ENCODE results near the gene MYOG. TPM values are rescaled to one million over a fixed set of nuclear protein-coding genes. Genes with fewer than 3 reads are reported as not detected.

Gene MYOG
- total RNA-seq, 2 donors from 2014 or later = not detected

- Mint-ChIP-seq H3K9me3 (no peaks in the 10 kb centered on the region), H3K27me3 (peaks cover 6 to 8% of the 10 kb centered on the region in 2 donors), H3K27ac (no peak overlapping the region), H3K4me3 (no peak overlapping the region), H3K36me3 (no peaks in the 10 kb centered on the region), H3K4me1 (ENCODE audit: low read depth in 2 of 2) (peaks cover 0 to 8% of the 10 kb centered on the region in 2 donors)
- DNase-seq (ENCODE audit: low spot score) (peak; percentile 44), ATAC-seq (no peak)
Observed at GRCh38 chr1:203037509-203038190, 48.2 kb downstream of the MYOG start.

DNA sequence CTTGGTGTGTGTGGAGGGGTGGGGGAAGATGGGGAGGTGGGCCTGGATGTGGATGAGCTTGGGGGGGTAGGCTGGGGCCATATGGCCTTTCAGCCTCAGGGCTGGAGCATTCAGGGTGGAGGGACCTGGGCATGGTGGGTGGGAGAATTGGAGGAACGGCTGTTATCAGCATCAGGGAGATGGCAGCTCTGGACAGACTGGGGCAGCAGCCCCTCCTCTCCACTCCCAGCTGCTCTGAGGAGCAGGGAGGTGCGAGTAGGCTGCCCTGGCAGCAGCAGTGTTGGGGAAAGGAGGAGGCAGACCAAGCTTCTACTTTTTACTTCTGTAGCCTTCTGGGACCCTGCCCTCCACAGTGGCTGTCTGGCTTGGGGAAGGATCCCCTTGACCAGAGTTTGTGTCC lies 49.3 kb downstream of the MYOG start:
- Mint-ChIP-seq H3K27me3 (peaks cover 6 to 10% of the 10 kb centered on the region in 2 donors), H3K4me1 (ENCODE audit: low read depth in 2 of 2) (peaks cover 0 to 8% of the 10 kb centered on the region in 2 donors), H3K36me3 (no peaks in the 10 kb centered on the region), H3K4me3 (no peak overlapping the region), H3K27ac (no peak overlapping the region), H3K9me3 (no peaks in the 10 kb centered on the region)
- ATAC-seq = no peak
- DNase-seq (ENCODE audit: low spot score) = peak; percentile 26

GRCh38 chr1:203036135-203036534 lies 49.7 kb downstream of the MYOG start:
- DNase-seq (ENCODE audit: low spot score) = peak; percentile 29
- Mint-ChIP-seq H3K4me1 (ENCODE audit: low read depth in 2 of 2) (peaks cover 0 to 8% of the 10 kb centered on the region in 2 donors), H3K27me3 (peaks cover 6 to 10% of the 10 kb centered on the region in 2 donors), H3K9me3 (no peaks in the 10 kb centered on the region), H3K36me3 (no peaks in the 10 kb centered on the region), H3K27ac (no peak overlapping the region), H3K4me3 (no peak overlapping the region)
- no peak for ATAC-seq

GRCh38 chr1:203035111-203036000 lies 50.5 kb downstream of the MYOG start:
- ATAC-seq (no peak), DNase-seq (ENCODE audit: low spot score) (peak; percentile 52)
- Mint-ChIP-seq H3K4me1 (ENCODE audit: low read depth in 2 of 2) (peaks cover 0 to 8% of the 10 kb centered on the region in 2 donors), H3K4me3 (no peak overlapping the region), H3K9me3 (no peaks in the 10 kb centered on the region), H3K36me3 (no peaks in the 10 kb centered on the region), H3K27ac (no peak overlapping the region), H3K27me3 (peaks cover 6% of the 10 kb centered on the region in 2 donors)

DNA sequence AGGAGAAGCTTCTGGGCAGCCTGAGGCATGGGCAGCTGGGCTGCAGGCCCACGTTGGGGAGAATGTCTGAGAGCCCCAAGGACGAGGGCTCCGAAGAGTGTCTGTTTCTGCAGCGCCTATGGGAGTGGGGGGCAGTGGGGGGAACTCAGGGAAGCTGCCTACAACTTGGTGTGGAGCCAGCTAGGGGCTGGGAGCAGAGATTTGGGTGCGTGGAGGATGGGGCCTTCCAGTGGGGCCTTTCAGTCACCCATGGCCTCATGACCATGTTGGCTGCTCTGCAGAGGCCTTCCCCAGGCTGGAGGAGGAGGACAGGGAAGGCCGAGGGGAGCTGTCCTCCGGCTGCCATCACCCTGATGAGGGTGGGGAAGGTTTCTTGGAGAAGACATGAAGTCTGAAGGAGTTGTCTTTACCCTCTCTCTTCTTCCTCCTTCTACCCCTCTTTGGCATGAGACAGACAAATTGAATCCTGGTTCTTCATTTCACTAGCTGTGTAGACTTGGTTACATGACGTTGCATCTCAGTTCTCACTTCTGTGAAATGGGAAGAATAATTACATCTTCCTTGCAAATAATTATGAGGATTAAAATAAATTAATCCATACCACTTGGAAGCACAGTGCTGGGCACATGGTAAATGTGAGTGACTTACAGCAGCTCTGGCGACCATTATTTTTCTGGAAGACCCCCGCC lies 51.2 kb downstream of the MYOG start:
- H3K27me3 Mint-ChIP-seq = peaks cover 6% of the 10 kb centered on the region in 2 donors
- H3K27ac Mint-ChIP-seq = no peak overlapping the region
- H3K9me3 Mint-ChIP-seq = no peaks in the 10 kb centered on the region
- H3K4me3 Mint-ChIP-seq = no peak overlapping the region
- H3K36me3 Mint-ChIP-seq = no peaks in the 10 kb centered on the region
- H3K4me1 Mint-ChIP-seq (ENCODE audit: low read depth in 2 of 2) = peaks cover 0 to 8% of the 10 kb centered on the region in 2 donors
- peak; percentile 34 for DNase-seq (ENCODE audit: low spot score)
- ATAC-seq = no peak

DNA sequence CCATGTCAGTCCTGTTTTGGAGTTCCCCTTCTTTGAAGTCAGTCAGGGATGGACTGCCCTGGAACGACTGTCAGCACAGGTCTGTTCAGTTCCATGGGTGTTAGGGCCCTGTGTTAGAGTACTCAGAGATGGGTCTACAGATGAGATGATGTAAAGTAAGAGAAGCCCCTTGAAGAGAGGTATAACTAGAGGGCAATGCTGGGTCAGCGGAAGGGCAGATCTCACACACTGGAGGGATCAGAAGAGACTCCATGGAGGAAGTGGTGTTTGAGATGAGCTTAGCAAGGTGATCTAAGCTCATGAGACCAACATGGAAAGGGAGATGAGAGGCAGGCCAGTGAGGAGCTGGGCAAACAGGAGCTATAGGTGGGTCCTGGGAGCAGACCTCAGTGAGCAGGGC lies 51.9 kb downstream of the MYOG start:
- no peak for ATAC-seq
- DNase-seq (ENCODE audit: low spot score) = no peak
- Mint-ChIP-seq H3K27me3 (peaks cover under 1 to 2% of the 10 kb centered on the region in 2 donors), H3K36me3 (no peaks in the 10 kb centered on the region), H3K4me3 (no peak overlapping the region), H3K9me3 (no peaks in the 10 kb centered on the region), H3K4me1 (ENCODE audit: low read depth in 2 of 2) (peaks cover 0 to 3% of the 10 kb centered on the region in 2 donors), H3K27ac (no peak overlapping the region)

- Mint-ChIP-seq H3K27me3 (peaks cover 3 to 5% of the 10 kb centered on the region in 2 donors), H3K27ac (no peak overlapping the region), H3K4me3 (no peak overlapping the region), H3K36me3 (no peaks in the 10 kb centered on the region), H3K4me1 (ENCODE audit: low read depth in 2 of 2) (peaks cover 0 to 6% of the 10 kb centered on the region in 2 donors), H3K9me3 (no peaks in the 10 kb centered on the region)
- ATAC-seq (no peak), DNase-seq (ENCODE audit: low spot score) (no peak)
Observed at GRCh38 chr1:203033287-203033686, 52.5 kb downstream of the MYOG start.

Other genes starting within 250 kb of the MYOG start
- gene RABIF, start 196.9 kb downstream of the MYOG start, total RNA-seq = 10 to 100 TPM; 16.1 to 18.5 TPM
- gene KLHL12, start 158.8 kb downstream of the MYOG start, total RNA-seq = 10 to 100 TPM; 25.1 to 43.1 TPM
- gene ADIPOR1, start 127.7 kb downstream of the MYOG start, total RNA-seq = 10 to 100 TPM; 83.3 to 92.5 TPM
- 10 to 100 TPM; 26.3 to 35.6 TPM for gene CYB5R1, start 118.8 kb downstream of the MYOG start, total RNA-seq
- gene TMEM183A, start 78.6 kb downstream of the MYOG start, total RNA-seq = 10 to 100 TPM; 65.1 to 93.0 TPM
- 10 to 100 TPM; 19.6 to 44.7 TPM for gene PPFIA4, start 59.5 kb downstream of the MYOG start, total RNA-seq
- not detected for gene ADORA1, start 41.7 kb upstream of the MYOG start, total RNA-seq
- not detected for gene MYBPH, start 89.8 kb upstream of the MYOG start, total RNA-seq
- gene CHI3L1, start 100.7 kb upstream of the MYOG start, total RNA-seq = 1 to 10 TPM; 1.6 to 1.8 TPM
- 1 to 10 TPM in 1 of 2 donors, under 1 TPM in 1; 0.36 to 3.8 TPM for gene CHIT1, start 143.7 kb upstream of the MYOG start, total RNA-seq
- 100 to 1,000 TPM in 1 of 2 donors, 10 to 100 TPM in 1; 82.6 to 157 TPM for gene BTG2, start 219.5 kb upstream of the MYOG start, total RNA-seq